Measurements from ENCODE around the gene PYGL.

GRCh38 chr14:50972734-50973133 is 28.5 kb upstream of the PYGL start:
- TF ChIP-seq CTCF (IDR thresholded peaks at IDR 0.05) (no peak), POLR2A (IDR thresholded peaks at IDR 0.05) (no peak)
